ENCODE results near the gene ROR1. TPM values are rescaled to one million over a fixed set of nuclear protein-coding genes. Genes with fewer than 3 reads are reported as not detected.

ROR1 gene
- total RNA-seq, 4 donors from 2014 or later = 5.1 to 7.3 (median 6.5) TPM

DNA sequence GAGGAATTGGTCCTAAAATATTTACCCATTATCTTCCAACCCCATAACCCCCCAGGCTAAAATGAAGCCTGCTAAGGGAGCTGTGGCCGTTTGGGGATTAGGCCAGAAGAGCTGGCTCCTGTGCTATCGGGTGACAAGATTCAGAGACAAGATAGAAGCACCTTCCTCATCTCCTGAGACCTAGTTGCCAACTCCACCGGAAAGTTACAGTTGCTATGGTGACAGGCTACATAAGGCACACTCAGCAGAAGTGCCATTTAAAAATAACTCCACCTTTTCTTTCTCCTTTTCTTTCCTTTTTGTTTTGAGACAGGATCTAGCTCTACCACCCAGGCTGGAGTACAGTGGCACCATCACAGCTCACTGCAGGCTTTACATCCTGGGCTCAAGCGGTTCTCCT lies 43.6 kb upstream of the ROR1 start:
- H3K27me3 ChIP-seq = no peaks in the 10 kb centered on the region
- DNase-seq (ENCODE audit: extremely low spot score) = no peak
- peaks cover 0 to 13% (median 5%) of the 10 kb centered on the region in 4 donors for H3K4me1 ChIP-seq
- H3K9me3 ChIP-seq = no peaks in the 10 kb centered on the region
- WGBS = 50% methylated on average over 4 of the region's 4 CpGs
- TF ChIP-seq EP300 (IDR thresholded peaks at IDR 0.05) = no peak
- TF ChIP-seq, protein P1, sequence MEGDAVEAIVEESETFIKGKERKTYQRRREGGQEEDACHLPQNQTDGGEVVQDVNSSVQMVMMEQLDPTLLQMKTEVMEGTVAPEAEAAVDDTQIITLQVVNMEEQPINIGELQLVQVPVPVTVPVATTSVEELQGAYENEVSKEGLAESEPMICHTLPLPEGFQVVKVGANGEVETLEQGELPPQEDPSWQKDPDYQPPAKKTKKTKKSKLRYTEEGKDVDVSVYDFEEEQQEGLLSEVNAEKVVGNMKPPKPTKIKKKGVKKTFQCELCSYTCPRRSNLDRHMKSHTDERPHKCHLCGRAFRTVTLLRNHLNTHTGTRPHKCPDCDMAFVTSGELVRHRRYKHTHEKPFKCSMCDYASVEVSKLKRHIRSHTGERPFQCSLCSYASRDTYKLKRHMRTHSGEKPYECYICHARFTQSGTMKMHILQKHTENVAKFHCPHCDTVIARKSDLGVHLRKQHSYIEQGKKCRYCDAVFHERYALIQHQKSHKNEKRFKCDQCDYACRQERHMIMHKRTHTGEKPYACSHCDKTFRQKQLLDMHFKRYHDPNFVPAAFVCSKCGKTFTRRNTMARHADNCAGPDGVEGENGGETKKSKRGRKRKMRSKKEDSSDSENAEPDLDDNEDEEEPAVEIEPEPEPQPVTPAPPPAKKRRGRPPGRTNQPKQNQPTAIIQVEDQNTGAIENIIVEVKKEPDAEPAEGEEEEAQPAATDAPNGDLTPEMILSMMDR (IDR thresholded peaks at IDR 0.05) = no peak
- no peak for TF ChIP-seq POLR2AphosphoS5 (IDR thresholded peaks at IDR 0.05)
- no peak for TF ChIP-seq POLR2A (IDR thresholded peaks at IDR 0.05; ENCODE audit: low read depth)
- H3K27ac ChIP-seq (replicated peaks in 1 of 4) = no peak overlapping the region
- intact Hi-C loops (cut with DNase I) = no loop called here
- no peaks in the 10 kb centered on the region for H3K36me3 ChIP-seq
- no peak overlapping the region for H3K4me3 ChIP-seq

DNA sequence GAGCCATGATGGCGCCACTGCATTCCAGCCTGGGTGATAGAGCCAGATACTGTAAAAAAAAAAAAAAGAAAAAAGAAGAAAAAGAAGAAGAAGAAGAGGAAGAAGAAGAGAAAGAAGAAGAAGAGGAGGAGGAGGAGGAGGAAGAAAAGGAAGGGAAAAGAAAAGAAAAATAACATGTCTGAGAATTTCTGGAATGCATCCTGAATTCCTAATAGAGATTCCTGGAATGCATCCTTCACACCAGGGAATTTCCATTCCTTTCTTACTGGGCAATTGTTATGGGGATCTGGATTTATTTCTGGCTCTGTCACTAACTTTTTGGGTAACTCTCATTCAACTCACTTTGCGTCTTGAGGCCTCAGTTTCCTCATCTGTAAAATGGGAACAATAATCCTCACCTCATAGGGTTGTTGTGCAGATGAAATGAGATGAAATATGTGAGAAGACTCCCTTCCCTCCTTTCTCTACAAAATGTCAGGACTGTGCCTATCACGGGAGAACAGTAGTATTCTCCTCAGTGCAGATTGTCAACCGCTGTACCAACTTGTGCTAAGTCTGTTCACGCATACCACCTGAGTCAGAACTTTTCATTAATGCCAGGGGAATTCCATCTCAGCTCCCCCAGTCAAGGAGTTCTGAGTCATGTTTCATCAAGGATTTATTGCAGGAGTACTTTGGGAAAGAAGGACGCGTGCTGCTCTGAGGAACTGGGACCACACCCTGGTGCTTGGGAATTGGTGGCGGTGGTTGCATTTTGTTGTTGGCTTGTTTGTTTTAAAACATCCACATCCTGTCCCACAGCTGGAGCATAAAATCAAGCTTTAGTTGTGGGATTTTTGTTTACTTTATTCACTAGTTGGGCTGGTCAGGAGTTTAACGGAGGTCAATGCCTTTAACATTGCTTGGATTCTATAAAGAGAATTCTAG lies 42.4 kb upstream of the ROR1 start:
- intact Hi-C loops (cut with DNase I) = no loop called here
- H3K4me1 ChIP-seq = peaks cover 0 to 13% (median 5%) of the 10 kb centered on the region in 4 donors
- no peaks in the 10 kb centered on the region for H3K9me3 ChIP-seq
- H3K4me3 ChIP-seq = no peak overlapping the region
- WGBS = 65% methylated on average over 9 of the region's 9 CpGs
- TF ChIP-seq POLR2AphosphoS5 (IDR thresholded peaks at IDR 0.05) = no peak
- TF ChIP-seq, protein P1 (IDR thresholded peaks at IDR 0.05) = no peak
- TF ChIP-seq POLR2A (IDR thresholded peaks at IDR 0.05; ENCODE audit: low read depth) = no peak
- no peak for TF ChIP-seq EP300 (IDR thresholded peaks at IDR 0.05)
- no peaks in the 10 kb centered on the region for H3K36me3 ChIP-seq
- no peak for DNase-seq (ENCODE audit: extremely low spot score)
- no peak overlapping the region for H3K27ac ChIP-seq (replicated peaks in 1 of 4)
- H3K27me3 ChIP-seq = no peaks in the 10 kb centered on the region

DNA sequence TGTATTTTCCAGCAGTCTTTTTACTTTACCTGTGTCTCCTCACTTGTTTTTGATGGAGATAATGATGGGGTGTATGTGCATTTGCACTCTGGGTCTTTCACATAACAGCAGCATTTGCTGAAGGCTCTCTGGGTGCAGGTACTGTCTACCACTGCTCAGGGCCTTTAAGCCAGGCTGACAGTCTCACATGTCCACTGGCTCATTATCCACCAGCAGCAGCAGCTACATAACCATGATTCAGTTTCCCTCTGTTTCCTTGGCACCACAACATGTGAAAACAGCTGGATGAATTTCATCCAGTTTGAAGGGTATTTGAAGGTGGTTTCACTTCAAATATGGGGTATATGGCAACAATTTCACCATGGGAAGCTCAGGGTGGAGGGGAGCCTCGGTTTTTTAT lies 41.2 kb upstream of the ROR1 start:
- peak overlapping the region in 1 of 4 donors; percentile 20 for H3K27ac ChIP-seq (replicated peaks in 1 of 4)
- 93% methylated on average over 1 of the region's 1 CpG for WGBS
- no peak for DNase-seq (ENCODE audit: extremely low spot score)
- peaks cover 0 to 7% (median 0%) of the 10 kb centered on the region in 4 donors for H3K9me3 ChIP-seq
- TF ChIP-seq, protein P1 (IDR thresholded peaks at IDR 0.05) = no peak
- no peak for TF ChIP-seq EP300 (IDR thresholded peaks at IDR 0.05)
- no peak for TF ChIP-seq POLR2A (IDR thresholded peaks at IDR 0.05; ENCODE audit: low read depth)
- no peak for TF ChIP-seq POLR2AphosphoS5 (IDR thresholded peaks at IDR 0.05)
- no peaks in the 10 kb centered on the region for H3K36me3 ChIP-seq
- no peaks in the 10 kb centered on the region for H3K27me3 ChIP-seq
- intact Hi-C loops (cut with DNase I) = no loop called here
- H3K4me1 ChIP-seq = peaks cover 0 to 13% (median 5%) of the 10 kb centered on the region in 4 donors
- H3K4me3 ChIP-seq = no peak overlapping the region

DNA sequence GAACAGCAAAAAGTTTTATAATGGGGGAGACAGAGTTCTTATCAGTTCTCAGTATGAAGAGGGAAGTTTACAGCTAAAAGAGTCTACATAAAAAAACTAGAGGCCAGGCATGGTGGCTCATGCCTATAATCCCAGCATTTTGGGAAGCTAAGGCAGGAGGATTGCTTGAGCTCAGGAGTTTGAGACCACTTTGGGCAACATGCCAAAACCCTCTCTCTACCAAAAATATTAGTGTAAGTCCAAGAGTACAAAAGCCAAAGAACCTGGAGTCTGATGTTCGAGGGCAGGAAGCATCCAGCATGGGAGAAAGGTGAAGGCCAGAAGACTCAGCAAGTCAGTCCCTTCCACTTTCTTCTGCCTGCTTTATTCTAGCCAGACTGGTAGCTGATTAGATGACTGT lies 35.0 kb upstream of the ROR1 start:
- 89% methylated on average over 1 of the region's 1 CpG for WGBS
- Histone ChIP-seq H3K4me1 (no peaks in the 10 kb centered on the region), H3K9me3 (peaks cover 0 to 7% (median 0%) of the 10 kb centered on the region in 4 donors), H3K36me3 (no peaks in the 10 kb centered on the region), H3K4me3 (no peak overlapping the region), H3K27me3 (no peaks in the 10 kb centered on the region), H3K27ac (replicated peaks in 1 of 4) (no peak overlapping the region)
- no peak for TF ChIP-seq POLR2A (IDR thresholded peaks at IDR 0.05; ENCODE audit: low read depth)
- TF ChIP-seq, protein P1 (IDR thresholded peaks at IDR 0.05) = no peak
- no peak for TF ChIP-seq EP300 (IDR thresholded peaks at IDR 0.05)
- no peak for TF ChIP-seq POLR2AphosphoS5 (IDR thresholded peaks at IDR 0.05)
- intact Hi-C loops (cut with DNase I) = no loop called here
- no peak for DNase-seq (ENCODE audit: extremely low spot score)
